ENCODE measurements around the gene GLUD1.

- no peak for TF ChIP-seq CTCF (conservative IDR thresholded peaks at IDR 0.05 in 1 of 2, IDR thresholded peaks at IDR 0.05 in 1 of 2; ENCODE audit: low read depth in 1 of 2, low read length in 2 of 2)
- no peak for TF ChIP-seq EZH2 (IDR thresholded peaks at IDR 0.05; ENCODE audit: low read length, missing control alignments)
These were observed at the start of gene GLUD1, which contains the start of gene SHLD2 for GRCh38 chr10:87094373-87095235.

Data from fibroblast of lung (primary cell).